IMR-90 (cell line): ENCODE measurements around the gene LPAR1. TPM values are rescaled to one million over a fixed set of nuclear protein-coding genes. Genes with fewer than 3 reads are reported as not detected.

ENCODE experiments used
- ATAC-seq: fragments of 200-7000 bp; cut with Tn5 transposase; 2 replicates; pipeline ENCODE4 v1.9.1; 2020; ENCODE audit warnings: low read depth, mild to moderate bottlenecking, moderate library complexity
- BruUV-seq: library from RNA; stranded (reverse); fragments of 400-500 nt; replicated peaks from 2 replicates; lab custom pipeline; 2021; lab: Mats Ljungman, UMichigan
- CTCF ChIA-PET: fragments of 300-600 bp; formaldehyde crosslinking; extraction: SDS; loops from one replicate; lab custom pipeline; 2021; ENCODE audit warnings: antibody characterized with exemption; lab: Yijun Ruan, JAX
- POLR2A ChIA-PET: fragments of 300-600 bp; sonication (Branson Sonifier 250); formaldehyde crosslinking; loops from one replicate; lab custom pipeline; 2022; ENCODE audit warnings: antibody characterized with exemption; ENCODE audit not compliant: unreplicated experiment; lab: Charles Lee
- DNase-seq: peaks from one replicate; pipeline ENCODE4 v3.0.0; 2013
- H2AFZ ChIP-seq: replicated peaks from 2 replicates; pipeline ENCODE3; 2013; ENCODE audit warnings: low read length, mild to moderate bottlenecking; ENCODE audit not compliant: poor library complexity
- H2AK5ac ChIP-seq: 2 replicates; pipeline ENCODE4 v1.6.1; 2013; ENCODE audit warnings: low read depth, low read length, inconsistent platforms
- H2AK9ac ChIP-seq: replicated peaks from 2 replicates; pipeline ENCODE3; 2013; ENCODE audit warnings: mild to moderate bottlenecking, low read depth, low read length, moderate library complexity; ENCODE audit not compliant: poor library complexity
- H2BK120ac ChIP-seq: 2 replicates; pipeline ENCODE4 v1.6.1; 2013; ENCODE audit warnings: low read depth, low read length, inconsistent platforms
- H2BK15ac ChIP-seq: 3 replicates; pipeline ENCODE4 v1.6.1; 2013; ENCODE audit warnings: low read depth, low read length, inconsistent platforms
- H2BK20ac ChIP-seq: 2 replicates; pipeline ENCODE4 v1.6.1; 2013; ENCODE audit warnings: low read depth, mild to moderate bottlenecking, inconsistent platforms, low read length, moderate library complexity
- H2BK5ac ChIP-seq: 2 replicates; pipeline ENCODE4 v1.6.1; 2013; ENCODE audit warnings: mild to moderate bottlenecking, low read depth, low read length, inconsistent platforms; ENCODE audit not compliant: poor library complexity, severe bottlenecking
- H3K14ac ChIP-seq: replicated peaks from 2 replicates; pipeline ENCODE4 v1.6.1; 2013; ENCODE audit warnings: low read depth, low read length, inconsistent platforms
- H3K18ac ChIP-seq: 2 replicates; pipeline ENCODE4 v1.6.1; 2013; ENCODE audit warnings: low read depth, low read length, control low read depth
- H3K23ac ChIP-seq: 2 replicates; pipeline ENCODE4 v1.6.1; 2013; ENCODE audit warnings: low read depth, low read length, inconsistent platforms
- H3K27ac ChIP-seq: 2 replicates; pipeline ENCODE4 v1.5.1; 2013; ENCODE audit warnings: mild to moderate bottlenecking, control low read depth, low read length; ENCODE audit not compliant: insufficient read depth
- H3K27me3 ChIP-seq: 2 replicates; pipeline ENCODE4 v1.6.1; 2013; ENCODE audit warnings: low read length; ENCODE audit not compliant: control insufficient read depth, insufficient read depth
- H3K36me3 ChIP-seq: 2 replicates; pipeline ENCODE4 v1.6.1; 2013; ENCODE audit warnings: low read length, mixed read lengths; ENCODE audit not compliant: control insufficient read depth, insufficient read depth
- H3K4ac ChIP-seq: 2 replicates; pipeline ENCODE4 v1.6.1; 2013; ENCODE audit warnings: low read depth, low read length, inconsistent platforms
- H3K4me1 ChIP-seq: 2 replicates; pipeline ENCODE4 v1.6.1; 2013; ENCODE audit warnings: low read length, mixed read lengths; ENCODE audit not compliant: control insufficient read depth, insufficient read depth
- H3K4me2 ChIP-seq: 2 replicates; pipeline ENCODE4 v1.6.1; 2013; ENCODE audit warnings: low read depth, mild to moderate bottlenecking, control low read depth, low read length, moderate library complexity
- H3K4me3 ChIP-seq: 2 replicates; pipeline ENCODE4 v1.5.1; 2013; ENCODE audit warnings: low read depth, mild to moderate bottlenecking, control low read depth, low read length, moderate library complexity; ENCODE audit not compliant: insufficient read depth
- H3K56ac ChIP-seq: 2 replicates; pipeline ENCODE4 v1.6.1; 2013; ENCODE audit warnings: low read length, inconsistent platforms; ENCODE audit not compliant: insufficient read depth; ENCODE audit errors: extremely low read depth
- H3K79me1 ChIP-seq, 2 experiments: 2 replicates each; pipeline ENCODE4 v1.6.1; 2013; ENCODE audit warnings: low read length in 2 of 2, inconsistent platforms in 1 of 2, low read depth in 1 of 2
- H3K9ac ChIP-seq: 2 replicates; pipeline ENCODE4 v1.6.1; 2013; ENCODE audit warnings: low read depth, low read length, control low read depth
- H3K9me1 ChIP-seq: 2 replicates; pipeline ENCODE4 v1.6.1; 2013; ENCODE audit warnings: low read length, inconsistent platforms; ENCODE audit not compliant: insufficient read depth
- H3K9me3 ChIP-seq: 2 replicates; pipeline ENCODE4 v1.6.1; 2013; ENCODE audit warnings: low read length; ENCODE audit not compliant: control insufficient read depth, insufficient read depth
- H4K20me1 ChIP-seq: 2 replicates; pipeline ENCODE4 v1.6.1; 2013; ENCODE audit warnings: low read length, inconsistent platforms; ENCODE audit not compliant: insufficient read depth
- H4K5ac ChIP-seq: 2 replicates; pipeline ENCODE4 v1.6.1; 2013; ENCODE audit warnings: mild to moderate bottlenecking, low read depth, low read length, control low read depth
- H4K8ac ChIP-seq, 2 experiments: 2 replicates each; pipeline ENCODE4 v1.6.1; 2013; ENCODE audit warnings: low read depth in 2 of 2, low read length in 2 of 2, control low read depth in 1 of 2, inconsistent platforms in 1 of 2
- H4K91ac ChIP-seq: 2 replicates; pipeline ENCODE4 v1.6.1; 2013; ENCODE audit warnings: low read depth, low read length, inconsistent platforms; ENCODE audit not compliant: insufficient read depth
- BHLHE40 ChIP-seq: fragments of 150-350 bp; IDR thresholded peaks from 2 replicates; pipeline ENCODE4 v1.6.1; 2016; ENCODE audit warnings: mild to moderate bottlenecking, low read depth, low read length
- CEBPB ChIP-seq: IDR thresholded peaks from 2 replicates; pipeline ENCODE4 v1.6.1; 2012; ENCODE audit warnings: low read depth, low read length, improper control_type of control experiment
- CHD1 ChIP-seq: IDR thresholded peaks from 2 replicates; pipeline ENCODE4 v1.6.1; 2012; ENCODE audit warnings: low read depth, low read length, improper control_type of control experiment
- FOS ChIP-seq: fragments of 150-350 bp; IDR thresholded peaks from 2 replicates; pipeline ENCODE4 v1.6.1; 2016; ENCODE audit warnings: low read depth, low read length
- MAFK ChIP-seq: IDR thresholded peaks from 2 replicates; pipeline ENCODE4 v1.6.1; 2012; ENCODE audit warnings: low read depth, low read length, improper control_type of control experiment
- MAZ ChIP-seq: IDR thresholded peaks from 2 replicates; pipeline ENCODE4 v1.6.1; 2012; ENCODE audit warnings: low read depth, mild to moderate bottlenecking, low read length, improper control_type of control experiment, moderate library complexity, borderline replicate concordance
- MXI1 ChIP-seq: IDR thresholded peaks from 2 replicates; pipeline ENCODE4 v1.6.1; 2012; ENCODE audit warnings: low read depth, mild to moderate bottlenecking, low read length, moderate library complexity, borderline replicate concordance
- NFE2L2 ChIP-seq: fragments of 150-350 bp; IDR thresholded peaks from 2 replicates; pipeline ENCODE4 v1.6.1; 2016; ENCODE audit warnings: low read depth, mild to moderate bottlenecking, low read length
- POLR2A ChIP-seq: IDR thresholded peaks from 2 replicates; pipeline ENCODE4 v1.6.1; 2012; ENCODE audit warnings: mild to moderate bottlenecking, low read depth, low read length
- RAD21 ChIP-seq: IDR thresholded peaks from 2 replicates; pipeline ENCODE4 v1.6.1; 2012; ENCODE audit warnings: low read length, improper control_type of control experiment
- RCOR1 ChIP-seq: IDR thresholded peaks from 2 replicates; pipeline ENCODE4 v1.6.1; 2012; ENCODE audit warnings: mild to moderate bottlenecking, low read length, improper control_type of control experiment; ENCODE audit not compliant: insufficient replicate concordance
- RFX5 ChIP-seq: IDR thresholded peaks from 2 replicates; pipeline ENCODE4 v1.8.0; 2012; ENCODE audit warnings: low read depth, mild to moderate bottlenecking, low read length, moderate library complexity
- SMC3 ChIP-seq: fragments of 150-350 bp; IDR thresholded peaks from 2 replicates; pipeline ENCODE4 v1.6.1; 2016; ENCODE audit warnings: low read depth, mild to moderate bottlenecking, antibody characterized with exemption, low read length, moderate library complexity
- USF2 ChIP-seq: fragments of 150-350 bp; IDR thresholded peaks from 2 replicates; pipeline ENCODE4 v1.6.1; 2017; ENCODE audit warnings: mild to moderate bottlenecking, antibody characterized with exemption, low read length, low read depth
- WGBS, 2 experiments: methylation state at CpG; one replicate each; pipeline versions ENCODE4 v1.1.5 to v1.1.7; 2013; ENCODE audit warnings: missing lambda C conversion rate in 2 of 2; ENCODE audit not compliant: insufficient read length in 1 of 2; ENCODE audit errors: extremely low coverage in 2 of 2; 5-methylcytosine and 5-hydroxymethylcytosine counted together
- dilution Hi-C: fragments of 300-500 bp; cut with HindIII; formaldehyde crosslinking; loops from one replicate; pipeline ENCODE4 v1.14.3; 2018; ENCODE audit warnings: low sequenced_read_pairs; ENCODE audit not compliant: unreplicated experiment
- in situ Hi-C: fragments of 300-500 bp; cut with MboI; formaldehyde crosslinking; loops from 3 replicates; pipeline ENCODE4 v1.14.3; 2019; ENCODE audit warnings: low sequenced_read_pairs, inconsistent platforms, mixed read lengths
- intact Hi-C: fragments of 100-400 bp; cut with micrococcal nuclease; formaldehyde crosslinking; loops from 2 replicates; pipeline ENCODE4 v1.10.0; 2022
- polyA plus RNA-seq, 3 experiments: library from polyadenylated mRNA; depleted of rRNA; stranded (reverse); fragments of >200 nt; gene quantifications; 2 replicates each; pipeline ENCODE4 v1.2.3, GENCODE V29; 2012; ENCODE audit warnings: low replicate concordance in 1 of 3
- total RNA-seq: library from RNA; depleted of rRNA; stranded (reverse); fragments of >200 nt; gene quantifications from 2 replicates; pipeline ENCODE4 v1.2.3, GENCODE V29; 2012
- TF ChIP-seq, protein P1 (sequence below): fragments of 150-350 bp; IDR thresholded peaks from 2 replicates; pipeline ENCODE4 v1.6.1; 2016; ENCODE audit warnings: low read depth, mild to moderate bottlenecking, low read length, moderate library complexity, borderline replicate concordance

Gene LPAR1
- total and polyA plus RNA-seq, 2 of the 4 experiments (the other 2 are of a cell fraction), result 171 to 315 TPM

DNA sequence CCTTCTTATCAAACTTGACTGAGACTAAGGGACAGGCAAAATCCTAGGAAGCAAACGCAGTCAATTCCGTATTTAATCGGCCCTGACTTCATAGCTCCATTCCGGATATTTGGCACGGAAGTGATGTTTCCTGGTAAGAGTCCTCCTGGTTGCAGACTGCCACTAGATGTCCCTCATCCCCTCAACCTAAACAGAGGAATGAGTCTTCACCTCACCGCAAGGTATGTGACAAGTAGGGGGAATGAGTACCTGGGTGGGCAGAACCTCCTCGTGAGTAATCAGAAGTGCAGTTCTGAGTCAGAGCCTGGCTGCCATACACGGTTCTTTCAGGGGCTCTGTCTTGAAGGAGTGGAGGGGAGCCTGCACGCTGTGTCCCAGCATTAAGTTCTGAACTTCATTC, 196.1 kb downstream of the LPAR1 start:
- Histone ChIP-seq H3K9me3 (0 out of 2 replicates have a peak, but pooled peaks cover 3% of the 10 kb centered on the region), H3K4me1 (peaks cover 7% of the 10 kb centered on the region), H3K36me3 (no peaks in the 10 kb centered on the region), H3K79me1 (peaks cover 0 to 17% of the 10 kb centered on the region in 2 experiments; a peak in 2 of 4 replicates), H2AFZ (no peak overlapping the region), H3K18ac (peak overlapping the region; percentile 69; the same call in 1 of the 2 replicates), H3K4ac (peak overlapping the region; percentile 66), H4K5ac (no peak overlapping the region), H4K91ac (peak overlapping the region; percentile 50), H2BK5ac (peak overlapping the region; percentile 43), H3K27ac (no peak overlapping the region), H2BK20ac (peak overlapping the region; percentile 71), H3K14ac (peak overlapping the region; percentile 32; the same call in 1 of the 2 replicates), H2AK5ac (peak overlapping the region; percentile 88), H2BK120ac (peak overlapping the region; percentile 84), H2AK9ac (peak overlapping the region; percentile 77), H3K56ac (no peak overlapping the region), H3K4me2 (no peak overlapping the region), H3K4me3 (no peak overlapping the region), H3K23ac (peak overlapping the region; percentile 31; the same call in 1 of the 2 replicates), H3K27me3 (no peaks in the 10 kb centered on the region), H2BK15ac (peak overlapping the region; percentile 72; the same call in 2 of the 3 replicates), H3K9ac (no peak overlapping the region), H3K9me1 (peaks cover 4% of the 10 kb centered on the region), H4K8ac (peak overlapping the region in 1 of 2 experiments; percentile 47; a peak in 3 of 4 replicates), H4K20me1 (no peaks in the 10 kb centered on the region)
- CTCF ChIA-PET, result no interaction called here
- 79% methylated on average over 3 of the region's 9 CpGs; no CpG with 5 or more reads in 1 of the 2 experiments for whole genome bisulfite sequencing, 2 experiments
- intact Hi-C loops, result no loop called here
- in situ Hi-C loops, result no loop called here
- no peak for DNase-seq
- no TSS peak for BruUV-seq
- no peak for ATAC-seq
- TF ChIP-seq BHLHE40 (no peak), FOS (no peak), POLR2A (no peak), MXI1 (no peak), SMC3 (no peak), RAD21 (no peak), MAFK (no peak), USF2 (no peak), RFX5 (no peak), MAZ (no peak), CHD1 (no peak), CEBPB (no peak), NFE2L2 (no peak), RCOR1 (no peak)
- TF ChIP-seq, protein P1, sequence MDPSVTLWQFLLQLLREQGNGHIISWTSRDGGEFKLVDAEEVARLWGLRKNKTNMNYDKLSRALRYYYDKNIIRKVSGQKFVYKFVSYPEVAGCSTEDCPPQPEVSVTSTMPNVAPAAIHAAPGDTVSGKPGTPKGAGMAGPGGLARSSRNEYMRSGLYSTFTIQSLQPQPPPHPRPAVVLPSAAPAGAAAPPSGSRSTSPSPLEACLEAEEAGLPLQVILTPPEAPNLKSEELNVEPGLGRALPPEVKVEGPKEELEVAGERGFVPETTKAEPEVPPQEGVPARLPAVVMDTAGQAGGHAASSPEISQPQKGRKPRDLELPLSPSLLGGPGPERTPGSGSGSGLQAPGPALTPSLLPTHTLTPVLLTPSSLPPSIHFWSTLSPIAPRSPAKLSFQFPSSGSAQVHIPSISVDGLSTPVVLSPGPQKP, result no peak
- POLR2A ChIA-PET, result no interaction called here
- dilution Hi-C loops, result no loop called here
